ENCODE results near the gene ATF7IP.

The ATF7IP gene

GRCh38 chr12:14387219-14387871, 21.9 kb downstream of the ATF7IP start:
- no peak for DNase-seq
- Mint-ChIP-seq H3K9me3 (peaks cover 69% of the 10 kb centered on the region), H3K4me1 (peaks cover 39% of the 10 kb centered on the region), H3K4me3 (no peak overlapping the region), H3K36me3 (ENCODE audit: low read depth) (peaks cover 86% of the 10 kb centered on the region), H3K27me3 (ENCODE audit: low read depth, poor library complexity) (no peaks in the 10 kb centered on the region), H3K27ac (no peak overlapping the region)
- TF ChIP-seq, protein P1, sequence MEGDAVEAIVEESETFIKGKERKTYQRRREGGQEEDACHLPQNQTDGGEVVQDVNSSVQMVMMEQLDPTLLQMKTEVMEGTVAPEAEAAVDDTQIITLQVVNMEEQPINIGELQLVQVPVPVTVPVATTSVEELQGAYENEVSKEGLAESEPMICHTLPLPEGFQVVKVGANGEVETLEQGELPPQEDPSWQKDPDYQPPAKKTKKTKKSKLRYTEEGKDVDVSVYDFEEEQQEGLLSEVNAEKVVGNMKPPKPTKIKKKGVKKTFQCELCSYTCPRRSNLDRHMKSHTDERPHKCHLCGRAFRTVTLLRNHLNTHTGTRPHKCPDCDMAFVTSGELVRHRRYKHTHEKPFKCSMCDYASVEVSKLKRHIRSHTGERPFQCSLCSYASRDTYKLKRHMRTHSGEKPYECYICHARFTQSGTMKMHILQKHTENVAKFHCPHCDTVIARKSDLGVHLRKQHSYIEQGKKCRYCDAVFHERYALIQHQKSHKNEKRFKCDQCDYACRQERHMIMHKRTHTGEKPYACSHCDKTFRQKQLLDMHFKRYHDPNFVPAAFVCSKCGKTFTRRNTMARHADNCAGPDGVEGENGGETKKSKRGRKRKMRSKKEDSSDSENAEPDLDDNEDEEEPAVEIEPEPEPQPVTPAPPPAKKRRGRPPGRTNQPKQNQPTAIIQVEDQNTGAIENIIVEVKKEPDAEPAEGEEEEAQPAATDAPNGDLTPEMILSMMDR (IDR thresholded peaks at IDR 0.05): no peak

DNA sequence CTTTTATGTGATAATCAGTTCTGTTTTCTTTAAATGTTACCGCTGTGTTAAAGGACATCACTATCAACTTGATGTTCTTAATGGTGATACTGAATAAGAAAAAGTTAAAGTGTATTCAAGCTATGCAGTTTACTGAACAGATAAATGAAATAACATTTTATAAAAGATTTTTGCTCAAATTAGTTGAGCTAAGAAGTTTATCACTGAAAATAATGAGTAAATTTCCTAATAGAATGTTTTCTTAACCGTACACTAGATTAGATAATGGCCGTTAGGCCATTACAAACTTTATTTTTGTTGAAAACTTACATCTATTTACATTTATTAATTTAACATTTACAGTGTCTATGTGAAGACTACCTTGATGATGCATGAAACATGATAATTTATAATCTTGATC, 25.0 kb downstream of the ATF7IP start:
- peaks cover 76% of the 10 kb centered on the region for H3K36me3 Mint-ChIP-seq (ENCODE audit: low read depth)
- no peaks in the 10 kb centered on the region for H3K27me3 Mint-ChIP-seq (ENCODE audit: low read depth, poor library complexity)
- no peak for DNase-seq
- no peak overlapping the region for H3K4me3 Mint-ChIP-seq
- peaks cover 47% of the 10 kb centered on the region for H3K9me3 Mint-ChIP-seq
- no peak overlapping the region for H3K27ac Mint-ChIP-seq
- TF ChIP-seq, protein P1 (IDR thresholded peaks at IDR 0.05): no peak
- peaks cover 43% of the 10 kb centered on the region for H3K4me1 Mint-ChIP-seq

DNA sequence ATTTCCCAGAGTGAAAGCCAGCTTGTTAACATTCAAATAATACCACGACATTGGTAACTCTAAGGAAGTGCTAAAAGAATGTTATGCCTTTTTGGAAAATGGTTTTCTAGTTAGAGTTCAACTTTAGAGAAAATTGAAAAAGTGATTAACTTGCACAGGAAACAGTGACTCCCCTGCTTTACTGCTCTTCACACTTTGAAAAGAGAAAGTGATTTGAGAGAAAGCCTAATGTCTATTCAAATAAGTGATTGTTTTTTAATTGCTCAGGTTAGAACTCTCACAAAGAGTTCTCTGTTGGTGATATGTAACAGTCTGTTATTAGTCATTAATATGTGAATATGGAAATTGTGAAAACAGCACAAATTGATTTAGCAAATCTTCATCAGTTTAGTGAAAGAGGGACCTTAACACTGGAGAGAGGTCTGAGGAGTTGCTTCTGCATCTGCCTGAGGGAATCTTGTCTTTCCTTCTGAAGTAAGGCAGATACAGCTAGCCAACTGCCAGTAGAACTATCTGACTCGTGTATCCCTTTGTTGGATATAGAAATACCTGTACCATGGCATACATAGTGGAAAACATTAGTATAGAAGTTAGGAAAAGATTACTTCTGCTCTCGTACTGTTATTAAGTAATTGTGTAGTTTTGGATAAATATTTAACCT, 25.5 kb downstream of the ATF7IP start:
- peaks cover 79% of the 10 kb centered on the region for H3K36me3 Mint-ChIP-seq (ENCODE audit: low read depth)
- no peak overlapping the region for H3K4me3 Mint-ChIP-seq
- TF ChIP-seq, protein P1 (IDR thresholded peaks at IDR 0.05): no peak
- no peak for DNase-seq
- peaks cover 48% of the 10 kb centered on the region for H3K9me3 Mint-ChIP-seq
- H3K4me1 Mint-ChIP-seq: peaks cover 46% of the 10 kb centered on the region
- H3K27ac Mint-ChIP-seq: no peak overlapping the region
- H3K27me3 Mint-ChIP-seq (ENCODE audit: low read depth, poor library complexity): no peaks in the 10 kb centered on the region

- Mint-ChIP-seq H3K27ac (no peak overlapping the region), H3K4me1 (peaks cover 48% of the 10 kb centered on the region), H3K9me3 (peaks cover 48% of the 10 kb centered on the region), H3K4me3 (peak overlapping the region; percentile 67), H3K36me3 (ENCODE audit: low read depth) (peaks cover 82% of the 10 kb centered on the region), H3K27me3 (ENCODE audit: low read depth, poor library complexity) (no peaks in the 10 kb centered on the region)
- DNase-seq: no peak
- TF ChIP-seq, protein P1 (IDR thresholded peaks at IDR 0.05): no peak
Measured at GRCh38 chr12:14393751-14394150, 28.3 kb downstream of the ATF7IP start.

- Mint-ChIP-seq H3K4me3 (peak overlapping the region; percentile 67), H3K9me3 (peaks cover 49% of the 10 kb centered on the region), H3K27me3 (ENCODE audit: low read depth, poor library complexity) (no peaks in the 10 kb centered on the region), H3K27ac (peak overlapping the region; percentile 70), H3K4me1 (peaks cover 48% of the 10 kb centered on the region), H3K36me3 (ENCODE audit: low read depth) (peaks cover 82% of the 10 kb centered on the region)
- TF ChIP-seq, protein P1 (IDR thresholded peaks at IDR 0.05): no peak
- peak; percentile 4 for DNase-seq
Measured at GRCh38 chr12:14394317-14395073, 29.0 kb downstream of the ATF7IP start.
